AG04450 (cell line): ENCODE measurements around the gene OR6B2. TPM values are rescaled to one million over a fixed set of nuclear protein-coding genes. Genes with fewer than 3 reads are reported as not detected.
"Not testable (repeated sequence)": the region's sequence is repeated elsewhere in the genome, so short reads cannot be mapped to it uniquely, and the experiment has no call there.

Source experiments
- CTCF ChIA-PET: fragments of 300-600, 350-600 bp; formaldehyde crosslinking; extraction: SDS; loops from one replicate; lab custom pipeline; 2022; ENCODE audit warnings: antibody characterized with exemption, inconsistent platforms; lab: Charles Lee
- POLR2A ChIA-PET: fragments of 350-600 bp; formaldehyde crosslinking; extraction: SDS; loops from one replicate; lab custom pipeline; 2021; ENCODE audit warnings: antibody characterized with exemption, inconsistent platforms; lab: Yijun Ruan, JAX
- DNase-seq: peaks from one replicate; pipeline ENCODE4 v3.0.0-alpha.2; 2011; ENCODE audit warnings: low read depth, low spot score
- H3K27ac ChIP-seq: one replicate; pipeline ENCODE4 v1.5.1; 2012; ENCODE audit warnings: low read depth, low read length, control low read depth
- H3K27me3 ChIP-seq: one replicate; pipeline ENCODE4 v1.6.0; 2012; ENCODE audit warnings: low read length; ENCODE audit not compliant: control insufficient read depth, insufficient read depth
- H3K4me3 ChIP-seq: 2 replicates; pipeline ENCODE4 v1.5.1; 2011; ENCODE audit warnings: mild to moderate bottlenecking, low read depth, low read length, control low read depth
- H3K9me3 ChIP-seq: 2 replicates; pipeline ENCODE4 v1.5.1; 2012; ENCODE audit warnings: low read length; ENCODE audit not compliant: control insufficient read depth, insufficient read depth
- CTCF ChIP-seq: IDR thresholded peaks from 2 replicates; pipeline ENCODE4 v1.5.1; 2011; ENCODE audit warnings: low read depth, low read length, control low read depth, inconsistent platforms
- polyA plus RNA-seq: library from polyadenylated mRNA; depleted of rRNA; stranded (reverse); fragments of >200 nt; gene quantifications from 2 replicates; pipeline ENCODE4 v1.2.3, GENCODE V29; 2011

OR6B2 gene
- polyA plus RNA-seq, 1 experiment, result not detected

DNA sequence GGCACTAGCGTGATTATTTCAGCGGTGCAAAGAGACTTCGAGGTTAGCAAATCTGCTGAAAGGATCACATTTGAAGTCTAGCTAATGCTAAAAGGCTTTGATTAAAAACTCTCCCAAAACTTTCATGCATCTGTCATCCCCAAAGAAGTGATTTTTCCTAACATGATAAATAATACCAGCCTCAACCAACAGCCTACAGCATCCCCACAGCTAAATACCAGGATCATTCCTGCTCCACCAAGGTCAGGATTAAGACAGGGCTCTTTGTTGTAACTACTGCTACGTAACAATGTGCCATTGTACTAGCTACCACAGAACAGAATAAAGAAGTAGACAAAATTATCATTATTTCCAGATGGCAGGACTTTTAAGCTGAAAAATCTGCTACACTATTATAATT is 21.5 kb upstream of the OR6B2 start:
- POLR2A ChIA-PET, result no interaction called here
- no peak for TF ChIP-seq CTCF
- peaks cover 42% of the 10 kb centered on the region for H3K27me3 ChIP-seq

DNA sequence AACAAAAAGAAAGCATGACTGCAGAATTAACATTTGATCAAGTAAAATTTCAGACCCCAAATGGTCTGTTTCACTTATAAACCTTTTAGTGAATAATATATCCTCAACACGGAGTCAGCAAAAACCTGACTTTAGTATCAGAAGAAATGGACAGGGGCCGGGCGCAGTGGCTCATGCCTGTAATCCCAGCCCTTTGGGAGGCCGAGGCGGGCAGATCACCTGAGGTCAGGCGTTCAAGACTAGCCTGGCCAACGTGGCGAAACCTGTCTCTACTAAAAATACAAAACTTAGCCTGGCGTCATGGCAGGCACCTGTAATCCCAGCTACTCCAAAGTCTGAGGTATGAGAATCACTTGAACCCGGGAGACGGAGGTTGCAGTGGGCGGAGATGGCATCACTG is 20.0 kb upstream of the OR6B2 start:
- no peak overlapping the region for H3K4me3 ChIP-seq
- H3K27ac ChIP-seq, result no peak overlapping the region
- H3K9me3 ChIP-seq, result no peaks in the 10 kb centered on the region
- no peak for TF ChIP-seq CTCF
- DNase-seq, result no peak
- peaks cover 36% of the 10 kb centered on the region for H3K27me3 ChIP-seq
- POLR2A ChIA-PET, result no interaction called here
- CTCF ChIA-PET, result no interaction called here

More for the DNA sequence above, 21.5 kb upstream of the OR6B2 start:
- no peak for DNase-seq
- CTCF ChIA-PET, result interaction anchor here (1.3 to 2.0 kb wide), 2 partner anchors 10 to 91 kb away, joined by 5 to 15 read pairs; no protein-coding TSS in a partner anchor
- no peak overlapping the region for H3K4me3 ChIP-seq
- H3K9me3 ChIP-seq, result no peaks in the 10 kb centered on the region
- no peak overlapping the region for H3K27ac ChIP-seq

GRCh38 chr2:240048237-240048636 is 18.0 kb upstream of the OR6B2 start:
- H3K9me3 ChIP-seq, result no peaks in the 10 kb centered on the region
- TF ChIP-seq CTCF, result no peak
- no peak for DNase-seq
- no peak overlapping the region for H3K4me3 ChIP-seq
- no peak overlapping the region for H3K27ac ChIP-seq
- ChIA-PET CTCF (no interaction called here), POLR2A (no interaction called here)
- peaks cover 29% of the 10 kb centered on the region for H3K27me3 ChIP-seq

DNA sequence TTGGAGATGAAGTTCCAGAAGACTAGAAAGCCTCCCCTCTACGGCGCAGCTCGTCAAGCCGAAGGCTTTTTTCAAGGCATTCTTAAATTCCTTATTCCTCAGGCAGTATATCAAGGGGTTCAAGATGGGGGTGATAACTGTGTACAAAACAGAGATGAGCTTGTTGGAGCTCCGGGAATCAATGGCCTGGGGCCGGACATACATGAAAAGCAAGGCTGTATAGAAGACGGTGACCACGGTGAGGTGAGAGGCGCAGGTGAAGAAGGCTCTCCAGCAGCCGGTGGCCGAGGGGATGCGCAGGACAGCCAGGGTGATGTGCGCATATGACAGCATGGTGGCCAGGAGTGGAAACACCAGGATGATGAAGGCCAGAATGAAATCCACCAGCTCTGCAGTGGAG is 14.9 kb upstream of the OR6B2 start:
- Histone ChIP-seq H3K4me3 (no peak overlapping the region), H3K9me3 (no peaks in the 10 kb centered on the region), H3K27ac (no peak overlapping the region), H3K27me3 (peaks cover 16% of the 10 kb centered on the region)
- TF ChIP-seq CTCF, result no peak
- ChIA-PET CTCF (interaction anchor here (0.6 to 1.2 kb wide), 3 partner anchors 16 to 198 kb away, joined by 4 to 10 read pairs (median 5); no protein-coding TSS in a partner anchor), POLR2A (no interaction called here)
- DNase-seq, result no peak

GRCh38 chr2:240044096-240044495 is 13.9 kb upstream of the OR6B2 start:
- CTCF ChIA-PET, result interaction anchor here (1.2 kb wide), 1 partner anchor 17 kb away, joined by 5 read pairs; no protein-coding TSS in a partner anchor
- POLR2A ChIA-PET, result not testable (repeated sequence)

More at GRCh38 chr2:240044096-240044495, 13.9 kb upstream of the OR6B2 start:
- H3K4me3 ChIP-seq, DNase-seq, H3K27ac ChIP-seq, H3K9me3 ChIP-seq: not testable (repeated sequence)
- peaks cover 22% of the 10 kb centered on the region for H3K27me3 ChIP-seq
